Anterior cingulate cortex (tissue), 58 donors: ENCODE data around the gene GRK1.

Experiments
- DNase-seq, 58 donors: peaks; one replicate each; lab custom pipeline; 2025; lab: John Stamatoyannopoulos, UW

Gene GRK1

DNA sequence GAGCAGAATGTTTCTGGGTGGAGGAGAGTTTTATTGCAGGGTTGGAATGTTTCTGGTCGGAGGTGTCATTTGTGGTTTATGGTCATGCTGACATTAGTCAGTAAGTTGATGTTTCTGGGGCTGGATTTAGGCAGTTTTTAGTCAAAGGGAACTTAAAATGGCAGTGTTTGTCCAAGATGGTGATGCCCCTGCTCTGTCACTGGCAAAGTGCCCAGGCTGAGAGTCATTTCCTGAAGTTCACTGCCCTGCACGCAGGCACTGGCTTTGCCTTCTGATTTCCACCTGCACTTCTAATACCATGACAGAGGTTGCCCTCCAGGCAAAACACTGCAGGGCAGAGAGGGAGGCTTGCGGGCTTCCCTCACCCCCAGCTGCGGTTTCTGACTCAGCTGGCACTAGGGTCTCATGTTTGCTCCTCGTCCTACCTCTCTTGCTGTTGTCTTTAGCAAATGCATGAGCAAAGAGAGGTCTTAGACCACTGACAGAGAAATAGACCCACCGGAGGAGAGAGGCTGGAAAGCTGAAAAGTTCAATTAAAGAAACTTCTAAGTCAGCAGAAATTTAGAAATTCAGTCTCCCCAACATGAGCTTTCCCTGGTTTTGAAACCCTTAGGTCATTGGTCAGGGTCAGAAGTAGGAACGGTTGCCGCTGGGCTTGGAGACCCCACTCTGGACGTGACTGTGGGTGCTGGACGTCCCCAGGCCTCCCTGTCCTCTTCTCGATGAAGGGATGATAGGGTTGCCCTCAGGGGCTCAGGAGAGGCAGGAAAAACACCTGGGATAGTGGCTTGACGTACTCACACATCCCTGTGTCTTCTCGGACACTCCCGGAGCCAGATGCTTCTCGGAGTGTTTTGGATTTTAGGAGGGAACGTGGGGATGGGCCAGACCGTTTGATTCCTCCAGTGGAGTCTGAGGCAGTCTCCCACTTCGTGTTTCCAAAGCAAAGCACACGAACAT, 118.3 kb downstream of the GRK1 start:
- DNase-seq: no peak

DNA sequence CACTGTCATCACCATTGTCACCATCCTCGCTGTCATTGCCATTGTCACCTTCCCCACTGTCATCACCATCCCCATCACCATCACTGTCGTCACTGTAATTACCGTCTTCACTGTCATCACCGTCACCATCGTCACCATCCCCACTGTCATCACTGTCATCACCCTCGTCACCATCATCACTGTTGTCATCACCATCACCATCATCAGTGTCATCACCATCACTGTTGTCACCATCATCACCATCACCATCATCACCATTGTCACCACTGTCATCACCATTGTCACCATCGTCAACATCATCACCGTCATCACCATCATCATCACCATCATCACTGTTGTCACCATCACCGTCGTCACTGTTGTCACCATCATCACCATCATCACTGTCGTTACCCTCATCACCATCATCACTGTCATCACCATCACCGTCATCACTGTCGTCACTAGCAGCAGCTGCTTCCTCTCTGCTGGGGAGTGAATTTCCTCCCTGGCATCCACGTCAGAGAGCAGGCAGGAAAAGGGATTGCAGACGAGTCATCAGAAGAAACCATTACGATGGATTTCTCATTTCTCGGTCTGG, 119.3 kb downstream of the GRK1 start:
- no peak for DNase-seq
